Epithelial cell of prostate (primary cell): Measurements from ENCODE around the gene TNFRSF12A.
A peak's percentile ranks its signal among the peaks of the same experiment; 100 is the strongest.
"Not testable (repeated sequence)": the region's sequence is repeated elsewhere in the genome, so short reads cannot be mapped to it uniquely, and the experiment has no call there.

Experiments
- DNase-seq: peaks from one replicate; pipeline ENCODE4 v3.0.0-alpha.2; 2011; ENCODE audit warnings: low read depth, low spot score
- H3K27ac ChIP-seq: fragments of 450-650 bp; 2 replicates; pipeline ENCODE4 v1.5.1; 2017; ENCODE audit warnings: mild to moderate bottlenecking

TNFRSF12A gene

DNA sequence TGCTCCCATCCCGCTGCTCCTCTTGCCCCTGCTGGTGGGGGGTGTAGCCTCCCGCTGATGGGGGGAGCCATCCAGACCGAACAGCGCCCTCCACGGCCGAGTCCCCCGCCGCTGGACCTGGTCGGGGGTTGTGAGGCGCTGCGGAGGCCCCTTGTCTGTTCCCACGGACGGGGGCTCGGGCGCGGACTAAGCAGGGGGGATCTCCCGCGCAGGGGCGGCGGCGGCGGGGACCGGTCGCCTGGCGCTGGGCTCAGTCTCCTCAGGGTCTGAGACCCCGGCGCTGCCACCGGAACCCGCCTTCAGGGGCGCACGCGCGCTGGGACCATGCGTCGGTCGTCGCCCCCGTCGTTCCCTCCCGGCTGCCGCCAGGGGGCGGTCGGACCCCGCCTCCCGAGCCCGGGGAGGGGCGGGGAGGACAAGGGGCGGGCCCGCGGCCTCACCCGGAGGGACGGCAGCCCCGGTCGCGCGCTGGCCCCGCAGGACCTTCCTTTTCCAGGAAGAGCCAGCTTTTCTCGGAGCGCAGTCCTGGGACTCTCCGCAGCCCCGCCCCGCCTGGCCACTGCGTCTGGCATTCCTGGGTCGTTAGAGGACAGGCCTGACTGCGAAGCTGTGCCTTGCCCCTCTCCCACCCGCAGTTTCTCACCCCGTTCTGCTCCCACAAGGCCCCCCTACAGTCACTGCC, 39.0 kb downstream of the TNFRSF12A start:
- no peak for DNase-seq
- peak overlapping the region; percentile 14 for H3K27ac ChIP-seq

DNA sequence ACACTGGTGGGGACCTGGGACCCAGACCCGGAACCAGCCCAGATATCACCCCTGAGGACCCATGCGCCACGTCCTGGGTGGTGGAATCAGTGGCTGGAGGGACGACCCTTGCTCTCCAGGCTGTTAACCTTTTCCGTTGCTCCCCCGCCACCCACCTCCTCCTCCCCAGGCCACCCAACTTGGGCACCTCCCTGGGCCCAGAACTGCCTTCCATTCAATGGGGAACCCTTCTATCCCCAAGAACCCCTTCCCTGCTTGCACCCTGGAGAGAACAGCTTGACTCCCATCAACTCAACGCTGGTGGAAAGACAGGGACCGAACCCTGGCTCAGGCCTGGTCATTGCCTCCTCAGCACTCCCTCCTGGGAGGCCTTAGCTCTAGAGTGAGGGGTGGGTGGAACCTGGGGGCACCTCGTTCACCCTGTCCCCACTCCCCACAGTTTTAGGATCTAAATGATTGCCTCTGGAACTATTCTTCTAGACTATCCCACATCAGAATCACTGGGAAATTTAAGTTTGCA, 39.6 kb downstream of the TNFRSF12A start:
- H3K27ac ChIP-seq, result peak overlapping the region; percentile 14
- DNase-seq, result no peak

DNA sequence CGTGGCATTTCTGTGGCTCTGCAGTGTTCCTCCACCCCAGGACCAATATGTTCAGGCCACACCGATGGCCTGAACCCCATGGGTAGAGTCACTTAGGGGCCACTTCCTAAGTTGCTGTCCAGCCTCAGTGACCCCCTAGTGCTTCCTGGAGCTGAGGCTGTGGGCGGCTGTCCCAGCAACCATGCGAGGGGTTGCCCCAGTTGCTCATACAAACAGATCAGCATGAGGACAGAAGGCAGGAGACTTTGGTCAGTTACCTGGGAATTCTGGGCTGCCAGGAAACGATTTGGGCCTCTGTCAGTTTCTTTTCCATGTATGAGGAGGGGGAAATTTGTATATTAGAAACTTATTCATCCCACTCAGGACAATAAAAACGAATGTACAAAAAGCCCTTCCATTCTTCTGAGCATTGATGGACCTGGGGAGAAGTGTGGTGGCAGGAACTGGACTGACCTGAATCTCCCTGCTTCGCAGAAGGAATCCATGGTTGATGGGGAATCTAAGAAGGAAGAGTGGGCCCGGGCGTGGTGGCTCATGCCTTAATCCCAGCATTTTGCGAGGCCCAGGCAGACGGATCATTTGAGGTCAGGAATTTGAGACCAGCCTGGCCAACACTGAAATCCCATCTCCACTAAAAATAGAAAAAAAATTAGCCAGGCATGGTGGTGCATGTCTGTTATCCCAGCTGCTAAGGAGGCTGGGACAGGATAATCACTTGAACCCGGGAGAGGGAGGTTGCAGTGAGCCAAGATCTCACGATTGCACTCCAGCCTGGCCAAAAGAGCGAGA, 40.4 kb downstream of the TNFRSF12A start:
- DNase-seq, result no peak
- H3K27ac ChIP-seq, result no peak overlapping the region

DNA sequence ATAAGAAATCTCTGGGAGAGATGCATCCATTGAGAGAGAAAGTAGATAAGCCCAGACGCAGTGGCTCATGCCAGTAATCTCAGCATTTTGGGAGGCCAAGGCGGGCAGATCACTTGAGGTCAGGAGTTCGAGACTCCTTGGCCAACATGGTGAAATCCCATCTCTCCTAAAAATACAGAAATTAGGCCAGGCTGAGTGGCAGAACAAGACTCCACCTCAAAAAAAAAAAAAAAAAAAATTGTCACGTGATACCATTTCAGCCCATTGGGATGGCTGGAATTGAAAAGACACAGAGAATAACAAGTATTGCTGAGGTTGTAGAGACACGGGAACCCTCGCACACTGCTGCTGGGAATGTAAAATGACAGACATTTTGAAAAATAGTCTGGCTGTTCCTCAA, 42.4 kb downstream of the TNFRSF12A start:
- no peak overlapping the region for H3K27ac ChIP-seq
- DNase-seq, result no peak

DNA sequence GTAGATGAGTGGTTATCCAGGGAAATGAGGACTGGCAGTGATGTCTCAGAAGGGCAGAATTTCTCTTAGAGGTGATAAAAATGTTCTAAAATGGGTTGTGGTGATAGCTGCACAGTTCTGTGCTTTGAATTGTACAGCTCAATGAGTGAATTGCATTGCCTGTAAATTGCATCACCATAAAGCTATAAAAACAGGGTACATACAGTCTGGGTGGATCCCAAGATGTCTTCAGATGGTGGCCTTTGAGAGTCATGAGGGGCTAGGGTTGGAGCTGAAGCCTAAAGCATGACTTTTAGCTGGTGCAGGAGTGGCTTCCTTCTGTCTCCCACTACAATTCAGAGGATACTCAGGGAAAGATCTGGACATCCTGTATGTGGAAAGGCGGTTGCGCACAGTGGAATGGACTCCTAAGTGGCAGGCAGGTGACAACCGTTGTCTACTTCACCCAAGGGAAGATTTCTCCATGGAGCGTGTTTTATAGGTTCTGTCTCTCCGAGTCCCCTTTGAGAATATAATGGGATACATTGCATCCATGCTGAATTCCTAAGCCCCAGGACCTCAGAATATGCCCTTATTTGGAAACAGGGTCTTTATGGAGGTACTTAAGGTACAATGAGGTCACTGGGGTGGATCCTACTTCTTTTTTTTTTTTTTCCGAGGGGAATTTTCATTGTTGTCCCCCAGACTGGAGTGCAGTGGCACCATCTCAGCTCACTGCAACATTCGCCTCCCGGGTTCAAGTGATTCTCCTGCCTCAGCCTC, 43.6 kb downstream of the TNFRSF12A start:
- no peak overlapping the region for H3K27ac ChIP-seq
- no peak for DNase-seq

DNA sequence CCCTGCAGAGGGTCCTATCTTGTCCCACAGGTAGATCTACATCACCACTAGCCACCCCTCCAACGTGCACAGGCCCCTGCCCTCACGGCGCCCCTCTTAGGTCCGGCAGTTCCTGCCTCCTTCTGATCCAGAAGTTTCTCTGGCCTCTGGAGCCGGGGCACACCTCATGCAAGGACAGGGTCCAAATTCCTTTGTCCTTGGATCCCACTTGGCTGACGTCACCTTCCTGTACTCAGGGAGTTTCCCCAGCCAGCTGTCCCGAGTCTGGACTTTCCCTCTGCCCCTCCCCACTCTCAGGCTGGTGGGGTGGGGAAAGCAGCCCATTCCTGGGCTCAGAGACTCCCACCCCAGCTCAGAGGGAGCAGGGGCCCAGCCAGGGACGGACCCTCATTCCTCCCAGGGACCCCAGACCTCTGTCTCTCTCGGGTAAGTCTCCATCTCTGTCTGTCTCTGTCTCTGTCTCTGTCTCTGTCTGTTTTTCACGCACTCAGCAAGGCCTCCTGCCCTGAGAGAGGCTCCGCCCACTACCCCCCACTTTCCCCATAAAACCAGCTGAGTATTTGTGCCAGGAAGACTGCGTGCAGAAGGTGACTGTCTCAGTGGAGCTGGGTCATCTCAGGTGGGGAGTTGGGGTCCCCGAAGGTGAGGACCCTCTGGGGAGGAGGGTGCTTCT, 45.0 kb downstream of the TNFRSF12A start, which contains the start of gene IL32:
IL32 (plus strand) TSS at position 572 of the 673 bp plus-strand sequence. CDS start 172 bp downstream, outside the sequence.
- H3K27ac ChIP-seq, result no peak within 1 kb of the TSS
- peak; percentile 33 for DNase-seq

DNA sequence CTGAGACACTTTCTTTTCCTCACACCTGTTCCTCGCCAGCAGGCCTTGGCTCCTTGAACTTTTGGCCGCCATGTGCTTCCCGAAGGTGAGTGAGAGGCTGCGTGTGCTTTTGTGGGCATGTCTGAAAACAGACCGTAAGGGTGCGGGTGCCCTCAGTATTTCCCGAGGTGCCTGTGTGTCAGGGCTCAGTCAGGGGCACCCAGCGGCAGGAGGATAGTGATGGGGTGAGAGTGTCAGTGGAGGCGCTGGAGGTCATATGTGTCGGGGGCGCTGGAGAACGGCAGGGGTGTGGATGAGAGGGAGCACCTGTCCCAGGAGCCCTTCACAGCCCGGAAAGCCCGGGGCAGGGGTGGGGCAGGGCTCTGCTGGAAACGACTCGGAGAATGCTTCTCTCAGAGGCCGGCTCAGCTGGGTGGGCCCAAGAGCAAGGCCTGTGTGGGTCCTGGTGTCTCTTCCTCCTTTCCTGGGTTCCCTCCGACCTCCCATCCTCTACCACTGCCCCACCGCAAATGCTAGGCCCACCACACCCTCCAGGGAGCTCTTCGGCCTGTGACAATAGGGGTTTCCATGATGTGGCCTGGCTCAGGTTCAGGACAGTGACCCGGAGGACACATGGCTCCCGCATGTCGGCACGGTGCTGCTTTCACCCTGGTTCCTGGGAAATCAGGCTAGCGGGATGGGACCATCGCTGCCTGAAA, 45.7 kb downstream of the TNFRSF12A start:
- no peak for DNase-seq
- no peak overlapping the region for H3K27ac ChIP-seq

DNA sequence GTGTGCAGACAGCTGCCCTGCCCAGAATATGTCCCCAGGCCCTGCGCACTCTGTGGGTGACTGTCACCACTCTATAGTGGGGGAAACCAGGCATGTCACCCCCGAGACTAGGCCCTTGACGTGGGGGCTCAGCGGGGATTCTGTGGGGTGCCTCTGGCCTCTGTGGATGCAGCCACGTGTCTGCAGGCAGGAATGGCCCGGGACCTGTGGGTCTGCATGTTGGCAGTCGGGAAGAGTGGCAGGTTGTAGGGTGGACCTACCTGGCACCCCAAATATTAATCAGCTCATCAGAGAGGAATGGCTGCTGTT, 46.2 kb downstream of the TNFRSF12A start:
- no peak for DNase-seq
- no peak overlapping the region for H3K27ac ChIP-seq

DNA sequence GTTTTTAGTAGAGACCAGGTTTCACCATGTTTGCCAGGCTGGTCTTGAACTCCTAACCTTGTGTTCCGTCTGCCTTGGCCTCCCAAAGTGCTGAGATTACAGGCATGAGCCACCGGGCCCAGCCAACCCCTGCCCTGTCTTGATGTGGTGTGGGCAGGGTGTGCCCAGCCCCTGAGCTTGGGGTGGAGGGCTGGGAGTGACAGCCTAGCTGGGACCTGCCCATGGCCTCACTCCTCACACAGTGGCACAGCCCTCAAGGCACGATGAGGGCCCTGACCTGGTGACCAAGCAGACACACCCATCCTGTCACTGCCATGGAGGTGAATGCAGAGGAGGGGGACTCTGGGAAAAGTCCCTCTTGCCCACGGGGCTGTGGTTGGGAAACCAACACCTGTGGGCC, 48.3 kb downstream of the TNFRSF12A start:
- H3K27ac ChIP-seq, result no peak overlapping the region

DNA sequence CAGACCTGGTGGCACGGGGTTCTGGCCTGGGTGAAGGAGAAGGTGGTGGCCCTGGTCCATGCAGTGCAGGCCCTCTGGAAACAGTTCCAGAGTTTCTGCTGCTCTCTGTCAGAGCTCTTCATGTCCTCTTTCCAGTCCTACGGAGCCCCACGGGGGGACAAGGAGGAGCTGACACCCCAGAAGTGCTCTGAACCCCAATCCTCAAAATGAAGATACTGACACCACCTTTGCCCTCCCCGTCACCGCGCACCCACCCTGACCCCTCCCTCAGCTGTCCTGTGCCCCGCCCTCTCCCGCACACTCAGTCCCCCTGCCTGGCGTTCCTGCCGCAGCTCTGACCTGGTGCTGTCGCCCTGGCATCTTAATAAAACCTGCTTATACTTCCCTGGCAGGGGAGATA, 49.0 kb downstream of the TNFRSF12A start:
- not testable (repeated sequence) for H3K27ac ChIP-seq, DNase-seq

More for the DNA sequence above, 48.3 kb downstream of the TNFRSF12A start:
- DNase-seq, result no peak

DNA sequence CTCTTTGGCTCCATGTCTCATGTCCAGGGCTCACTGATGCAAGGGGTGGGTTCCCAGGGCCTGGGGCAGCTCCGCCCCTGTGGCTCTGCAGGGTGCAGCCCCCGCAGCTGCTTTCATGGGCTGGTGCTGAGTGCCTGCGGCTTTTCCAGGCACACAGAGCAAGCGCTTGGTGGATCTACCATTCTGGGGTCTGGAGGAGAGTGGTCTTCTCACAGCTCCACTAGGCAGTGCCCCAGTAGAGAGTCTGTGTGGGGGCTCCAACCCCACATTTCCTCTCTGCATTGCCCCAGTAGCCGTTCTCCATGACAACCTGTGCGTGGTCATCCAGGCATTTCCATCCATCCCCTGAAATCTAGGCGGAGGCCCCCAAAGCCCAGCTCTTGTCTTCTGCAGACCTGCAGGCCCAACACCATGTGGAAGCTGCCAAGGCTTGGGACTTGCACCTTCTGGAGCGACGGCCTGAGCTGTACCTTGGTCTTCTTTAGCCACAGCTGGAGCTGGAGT, 50.5 kb downstream of the TNFRSF12A start:
- H3K27ac ChIP-seq, result no peak overlapping the region
- DNase-seq, result no peak

DNA sequence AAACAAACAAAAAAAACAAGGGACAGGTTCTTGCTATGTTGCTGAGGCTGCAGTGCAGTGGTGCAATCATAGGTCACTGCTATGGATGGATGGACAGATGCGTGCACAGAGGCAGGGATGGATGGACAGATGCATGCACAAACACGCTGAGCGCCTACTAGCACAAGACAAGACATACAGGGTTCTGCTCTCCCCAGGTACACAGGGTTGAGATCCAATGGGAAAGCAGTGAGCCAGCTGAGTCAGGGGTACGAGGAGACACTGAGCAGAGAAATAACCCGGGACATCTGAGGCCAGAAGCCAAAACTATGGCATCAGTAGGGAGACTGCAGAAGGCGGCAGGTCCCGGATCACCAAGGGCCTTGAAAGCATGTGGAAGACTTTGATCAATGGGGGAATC, 51.5 kb downstream of the TNFRSF12A start:
- no peak for DNase-seq
- no peak overlapping the region for H3K27ac ChIP-seq
